ENCODE measurements around the gene DIP2B. TPM values are rescaled to one million over a fixed set of nuclear protein-coding genes. Genes with fewer than 3 reads are reported as not detected.

The DIP2B gene
- total RNA-seq, 6 experiments from 2014 or later, result 11.1 to 24.0 (median 14.8) TPM

- Histone ChIP-seq H3K4me1 (peaks cover 0 to 78% (median 29%) of the 10 kb centered on the region in 4 donors), H3K4me3 (no peak overlapping the region), H3K36me3 (no peaks in the 10 kb centered on the region), H3K27me3 (no peaks in the 10 kb centered on the region), H3K9me3 (no peaks in the 10 kb centered on the region), H3K27ac (peak overlapping the region in 1 of 3 donors; percentile 1)
- ATAC-seq (no peak), DNase-seq (no peak)
- WGBS (ENCODE audit: insufficient coverage, low coverage, low lambda C conversion rate, missing lambda C conversion rate), result 41% methylated on average over 3 of the region's 3 CpGs
- intact Hi-C loops (cut with DNase I), result no loop called here
- TF ChIP-seq CTCF (IDR thresholded peaks at IDR 0.05) (no peak), POLR2A (IDR thresholded peaks at IDR 0.05) (no peak)
Measured at GRCh38 chr12:50564948-50565297, 60.1 kb downstream of the DIP2B start.

GRCh38 chr12:50566066-50566465, 61.3 kb downstream of the DIP2B start:
- Histone ChIP-seq H3K27me3 (no peaks in the 10 kb centered on the region), H3K9me3 (no peaks in the 10 kb centered on the region), H3K36me3 (no peaks in the 10 kb centered on the region), H3K4me3 (no peak overlapping the region), H3K27ac (no peak overlapping the region), H3K4me1 (peaks cover 0 to 89% (median 35%) of the 10 kb centered on the region in 4 donors)
- WGBS (ENCODE audit: insufficient coverage, low coverage, low lambda C conversion rate, missing lambda C conversion rate), result 43% methylated on average over 1 of the region's 1 CpG
- intact Hi-C loops (cut with DNase I), result no loop called here
- ATAC-seq, result no peak
- no peak for DNase-seq
- TF ChIP-seq POLR2A (IDR thresholded peaks at IDR 0.05) (no peak), CTCF (IDR thresholded peaks at IDR 0.05) (no peak)

GRCh38 chr12:50567926-50568325, 63.1 kb downstream of the DIP2B start:
- peak overlapping the region; percentile 54 to 71 (median 71) for H3K27ac ChIP-seq
- peak; percentile 2 to 23 (median 18) for ATAC-seq
- TF ChIP-seq POLR2A (IDR thresholded peaks at IDR 0.05), result no peak
- TF ChIP-seq CTCF (IDR thresholded peaks at IDR 0.05), result no peak
- no peaks in the 10 kb centered on the region for H3K36me3 ChIP-seq
- no peak overlapping the region for H3K4me3 ChIP-seq
- H3K27me3 ChIP-seq, result no peaks in the 10 kb centered on the region
- WGBS (ENCODE audit: insufficient coverage, low coverage, low lambda C conversion rate, missing lambda C conversion rate), result 20% methylated on average over 1 of the region's 1 CpG
- intact Hi-C loops (cut with DNase I), result no loop called here
- H3K9me3 ChIP-seq, result no peaks in the 10 kb centered on the region
- DNase-seq, result no peak
- H3K4me1 ChIP-seq, result peaks cover 0 to 96% (median 41%) of the 10 kb centered on the region in 4 donors

- H3K9me3 ChIP-seq, result no peaks in the 10 kb centered on the region
- ATAC-seq, result peak; percentile 41 to 53 (median 45)
Measured at GRCh38 chr12:50568338-50569091, 63.7 kb downstream of the DIP2B start.

More at GRCh38 chr12:50568338-50569091, 63.7 kb downstream of the DIP2B start:
- WGBS (ENCODE audit: insufficient coverage, low coverage, low lambda C conversion rate, missing lambda C conversion rate), result 16% methylated on average over 4 of the region's 4 CpGs
- peak overlapping the region; percentile 54 to 71 (median 71) for H3K27ac ChIP-seq
- DNase-seq, result no peak
- peaks cover 0 to 96% (median 43%) of the 10 kb centered on the region in 4 donors for H3K4me1 ChIP-seq
- no peaks in the 10 kb centered on the region for H3K27me3 ChIP-seq
- no peak for TF ChIP-seq POLR2A (IDR thresholded peaks at IDR 0.05)
- TF ChIP-seq CTCF (IDR thresholded peaks at IDR 0.05), result no peak
- no peaks in the 10 kb centered on the region for H3K36me3 ChIP-seq
- H3K4me3 ChIP-seq, result no peak overlapping the region
- intact Hi-C loops (cut with DNase I), result no loop called here
